AG09319 (cell line): ENCODE measurements around the gene PCARE.
"Not testable (repeated sequence)": the region's sequence is repeated elsewhere in the genome, so short reads cannot be mapped to it uniquely, and the experiment has no call there.

Experiments used
- DNase-seq: peaks from one replicate; pipeline ENCODE4 v3.0.0-alpha.2; 2010; ENCODE audit warnings: low read depth; ENCODE audit errors: extremely low read depth
- CTCF ChIP-seq: IDR thresholded peaks from 2 replicates; pipeline ENCODE4 v1.5.1; 2011; ENCODE audit warnings: low read depth, mild to moderate bottlenecking, inconsistent platforms, low read length, moderate library complexity

PCARE gene

GRCh38 chr2:29108225-29108624 is 33.9 kb upstream of the PCARE start:
- TF ChIP-seq CTCF = no peak
- DNase-seq = peak; percentile 87

GRCh38 chr2:29107547-29107946 is 33.2 kb upstream of the PCARE start:
- DNase-seq = not testable (repeated sequence)

- peak; percentile 55 for DNase-seq
Observed at GRCh38 chr2:29106980-29107388, 32.7 kb upstream of the PCARE start.

GRCh38 chr2:29106256-29106655 is 31.9 kb upstream of the PCARE start:
- TF ChIP-seq CTCF = no peak
- no peak for DNase-seq

More at GRCh38 chr2:29106980-29107388, 32.7 kb upstream of the PCARE start:
- TF ChIP-seq CTCF = no peak

- TF ChIP-seq CTCF = no peak
- DNase-seq = no peak
Observed at GRCh38 chr2:29105375-29105774, 31.1 kb upstream of the PCARE start.

- DNase-seq = no peak
- no peak for TF ChIP-seq CTCF
Observed at GRCh38 chr2:29104688-29105087, 30.4 kb upstream of the PCARE start.

GRCh38 chr2:29100564-29100963 is 26.2 kb upstream of the PCARE start:
- DNase-seq = no peak
- no peak for TF ChIP-seq CTCF

- TF ChIP-seq CTCF = no peak
- no peak for DNase-seq
Observed at GRCh38 chr2:29097569-29097968, 23.2 kb upstream of the PCARE start.
